Activated CD8-positive, alpha-beta T cell treated with anti-CD3 and anti-CD28 coated beads, Interleukin-2, amount 10 ng/mL, durations not matched to agents 7 days and 5 days (primary cell): ENCODE data around the gene LIPE. TPM values are rescaled to one million over a fixed set of nuclear protein-coding genes. Genes with fewer than 3 reads are reported as not detected.

Experiments
- ATAC-seq: fragments of 150-1000 bp; cut with Tn5 transposase; one replicate; pipeline ENCODE4 v1.10.0; 2021; ENCODE audit warnings: moderate library complexity
- CTCF ChIA-PET: fragments of 350-600 bp; sonication (Branson Sonifier 250); formaldehyde crosslinking; loops from one replicate; lab custom pipeline; 2021; ENCODE audit warnings: antibody characterized with exemption; lab: Charles Lee
- POLR2A ChIA-PET: fragments of 350-600 bp; sonication (Branson Sonifier 250); formaldehyde crosslinking; loops from one replicate; lab custom pipeline; 2021; ENCODE audit warnings: antibody characterized with exemption; lab: Charles Lee
- DNase-seq: peaks from one replicate; pipeline ENCODE4 v3.0.0-alpha.2; 2020
- H3K27ac Mint-ChIP-seq: one replicate; pipeline ENCODE4 v1.8.0; 2021; ENCODE audit warnings: mild to moderate bottlenecking, mixed read lengths
- H3K27me3 Mint-ChIP-seq: one replicate; pipeline ENCODE4 v1.8.0; 2021; ENCODE audit warnings: low read depth, mixed read lengths
- H3K36me3 Mint-ChIP-seq: one replicate; pipeline ENCODE4 v1.8.0; 2021; ENCODE audit warnings: low read depth, mixed read lengths
- H3K4me1 Mint-ChIP-seq: one replicate; pipeline ENCODE4 v1.8.0; 2021; ENCODE audit warnings: low read depth, mixed read lengths
- H3K4me3 Mint-ChIP-seq: one replicate; pipeline ENCODE4 v1.8.0; 2021; ENCODE audit warnings: mild to moderate bottlenecking, mixed read lengths
- H3K9me3 Mint-ChIP-seq: one replicate; pipeline ENCODE4 v1.8.0; 2022; ENCODE audit warnings: mixed read lengths; ENCODE audit not compliant: insufficient read depth
- total RNA-seq, 2 experiments: library from RNA; stranded (reverse); gene quantifications; one replicate each; pipeline ENCODE4 v1.2.3, GENCODE V29; 2021

Gene LIPE
- total RNA-seq, 2 experiments from 2014 or later: 33.4 to 34.6 TPM

GRCh38 chr19:42360787-42361544, 66.2 kb downstream of the LIPE start:
- ChIA-PET POLR2A (no interaction called here), CTCF (no interaction called here)
- no peaks in the 10 kb centered on the region for H3K27me3 Mint-ChIP-seq

GRCh38 chr19:42357290-42357689, 69.9 kb downstream of the LIPE start:
- DNase-seq (no peak), ATAC-seq (no peak)
- Mint-ChIP-seq H3K9me3 (no peaks in the 10 kb centered on the region), H3K4me1 (peaks cover 7% of the 10 kb centered on the region), H3K36me3 (no peaks in the 10 kb centered on the region), H3K4me3 (no peak overlapping the region), H3K27ac (no peak overlapping the region), H3K27me3 (no peaks in the 10 kb centered on the region)
- POLR2A ChIA-PET: interaction anchor here (1.0 kb wide), 1 partner anchor 15 kb away, joined by 3 read pairs; no protein-coding TSS in a partner anchor
- CTCF ChIA-PET: no interaction called here

More at GRCh38 chr19:42360787-42361544, 66.2 kb downstream of the LIPE start:
- H3K27ac Mint-ChIP-seq: no peak overlapping the region
- H3K4me3 Mint-ChIP-seq: no peak overlapping the region
- DNase-seq: no peak
- peaks cover 7% of the 10 kb centered on the region for H3K4me1 Mint-ChIP-seq
- H3K9me3 Mint-ChIP-seq: no peaks in the 10 kb centered on the region
- ATAC-seq: no peak
- H3K36me3 Mint-ChIP-seq: peaks cover 7% of the 10 kb centered on the region

GRCh38 chr19:42356686-42357085, 70.5 kb downstream of the LIPE start:
- ChIA-PET CTCF (no interaction called here), POLR2A (no interaction called here)
- DNase-seq (no peak), ATAC-seq (no peak)
- no peak overlapping the region for H3K27ac Mint-ChIP-seq
- no peaks in the 10 kb centered on the region for H3K9me3 Mint-ChIP-seq
- peaks cover 7% of the 10 kb centered on the region for H3K4me1 Mint-ChIP-seq
- no peak overlapping the region for H3K4me3 Mint-ChIP-seq
- H3K36me3 Mint-ChIP-seq: no peaks in the 10 kb centered on the region
- no peaks in the 10 kb centered on the region for H3K27me3 Mint-ChIP-seq

GRCh38 chr19:42355896-42356295, 71.3 kb downstream of the LIPE start:
- H3K36me3 Mint-ChIP-seq: no peaks in the 10 kb centered on the region
- no peak overlapping the region for H3K4me3 Mint-ChIP-seq

GRCh38 chr19:42353341-42354015, 73.7 kb downstream of the LIPE start:
- Mint-ChIP-seq H3K9me3 (no peaks in the 10 kb centered on the region), H3K4me3 (no peak overlapping the region), H3K27me3 (no peaks in the 10 kb centered on the region), H3K4me1 (peaks cover 2% of the 10 kb centered on the region), H3K36me3 (no peaks in the 10 kb centered on the region), H3K27ac (no peak overlapping the region)
- ATAC-seq: no peak
- ChIA-PET POLR2A (no interaction called here), CTCF (no interaction called here)
- no peak for DNase-seq

More at GRCh38 chr19:42355896-42356295, 71.3 kb downstream of the LIPE start:
- DNase-seq (no peak), ATAC-seq (no peak)
- Mint-ChIP-seq H3K27ac (no peak overlapping the region), H3K9me3 (no peaks in the 10 kb centered on the region), H3K4me1 (peaks cover 7% of the 10 kb centered on the region), H3K27me3 (no peaks in the 10 kb centered on the region)
- POLR2A ChIA-PET: interaction anchor here (0.5 kb wide), 1 partner anchor 26 kb away, joined by 3 read pairs; no protein-coding TSS in a partner anchor
- CTCF ChIA-PET: no interaction called here

- H3K27me3 Mint-ChIP-seq: no peaks in the 10 kb centered on the region
- DNase-seq: peak; percentile 39
- CTCF ChIA-PET: no interaction called here
- ATAC-seq: peak; percentile 67
- POLR2A ChIA-PET: no interaction called here
- H3K36me3 Mint-ChIP-seq: no peaks in the 10 kb centered on the region
- no peak overlapping the region for H3K27ac Mint-ChIP-seq
- no peak overlapping the region for H3K4me3 Mint-ChIP-seq
- H3K4me1 Mint-ChIP-seq: no peaks in the 10 kb centered on the region
- H3K9me3 Mint-ChIP-seq: no peaks in the 10 kb centered on the region
Observed at GRCh38 chr19:42352301-42353259, 74.6 kb downstream of the LIPE start.

Other genes starting within 250 kb of the LIPE start
- gene DEDD2, start 209.7 kb downstream of the LIPE start, total RNA-seq: 10 to 100 TPM; 31.8 to 36.0 TPM
- 10 to 100 TPM; 19.5 to 21.5 TPM for gene ZNF526, start 207.1 kb downstream of the LIPE start, total RNA-seq
- gene GSK3A, start 184.8 kb downstream of the LIPE start, total RNA-seq: 10 to 100 TPM; 48.2 to 49.0 TPM
- 10 to 100 TPM; 49.9 to 54.5 TPM for gene ERF, start 172.3 kb downstream of the LIPE start, total RNA-seq
- 10 to 100 TPM; 73.1 to 83.8 TPM for gene CIC, start 158.1 kb downstream of the LIPE start, total RNA-seq
- gene PRR19, start 125.3 kb downstream of the LIPE start, total RNA-seq: under 1 TPM; 0.44 to 0.55 TPM
- gene PAFAH1B3, start 124.8 kb downstream of the LIPE start, total RNA-seq: 10 to 100 TPM; 48.2 to 52.7 TPM
- under 1 TPM in 1 of 2 experiments, not detected in 1; 0.37 TPM for gene TMEM145, start 114.1 kb downstream of the LIPE start, total RNA-seq
- 1 to 10 TPM; 5.0 to 5.9 TPM for gene MEGF8, start 101.8 kb downstream of the LIPE start, total RNA-seq
- not detected for gene CNFN, start 37.1 kb downstream of the LIPE start, total RNA-seq
- gene CXCL17, start 15.6 kb upstream of the LIPE start, total RNA-seq: not detected
- gene CEACAM1, start 101.1 kb upstream of the LIPE start, total RNA-seq: 10 to 100 TPM; 22.5 to 27.1 TPM
- not detected for gene CEACAM8, start 167.5 kb upstream of the LIPE start, total RNA-seq